CD8-positive, alpha-beta memory T cell (primary cell): ENCODE results near the gene EPB41L1. TPM values are rescaled to one million over a fixed set of nuclear protein-coding genes. Genes with fewer than 3 reads are reported as not detected.

Experiments
- CTCF ChIA-PET: fragments of 350-600 bp; sonication (Branson Sonifier 250); formaldehyde crosslinking; loops from one replicate; lab custom pipeline; 2021; ENCODE audit warnings: antibody characterized with exemption; lab: Charles Lee
- POLR2A ChIA-PET: fragments of 350-600 bp; sonication (Branson Sonifier 250); formaldehyde crosslinking; loops from one replicate; lab custom pipeline; 2021; ENCODE audit warnings: antibody characterized with exemption; lab: Charles Lee
- DNase-seq, 5 donors: peaks; one replicate each; pipeline versions ENCODE4 v3.0.0 to v3.0.0-alpha.2; 2020 to 2022; ENCODE audit warnings: mixed read lengths in 1 of 5
- H3K27ac ChIP-seq: one replicate; pipeline ENCODE4 v1.7.0; 2013; ENCODE audit warnings: low read depth, mild to moderate bottlenecking, low read length, moderate library complexity
- H3K27me3 ChIP-seq: 2 replicates; pipeline ENCODE4 v1.7.0; 2013; ENCODE audit warnings: low read length, mild to moderate bottlenecking; ENCODE audit not compliant: insufficient read depth, poor library complexity, severe bottlenecking
- H3K36me3 ChIP-seq: 2 replicates; pipeline ENCODE4 v1.7.0; 2013; ENCODE audit warnings: mild to moderate bottlenecking, low read length, moderate library complexity; ENCODE audit not compliant: insufficient read depth
- H3K4me1 ChIP-seq: 2 replicates; pipeline ENCODE4 v1.7.0; 2013; ENCODE audit warnings: mild to moderate bottlenecking, low read length, moderate library complexity; ENCODE audit not compliant: insufficient read depth
- H3K4me3 ChIP-seq: 2 replicates; pipeline ENCODE4 v1.7.0; 2013; ENCODE audit warnings: mild to moderate bottlenecking, low read length
- H3K9me3 ChIP-seq: 2 replicates; pipeline ENCODE4 v1.7.0; 2013; ENCODE audit warnings: mild to moderate bottlenecking, low read length
- H3K27ac Mint-ChIP-seq, 8 donors: one replicate each; pipeline ENCODE4 v1.8.0; 2020 to 2021; ENCODE audit warnings: mixed read lengths in 8 of 8, mild to moderate bottlenecking in 6 of 8, inconsistent platforms in 3 of 8, moderate library complexity in 3 of 8
- H3K27me3 Mint-ChIP-seq, 2 donors: one replicate each; pipeline ENCODE4 v1.8.0; 2020 to 2021; ENCODE audit warnings: mixed read lengths in 2 of 2, mild to moderate bottlenecking in 1 of 2, moderate library complexity in 1 of 2
- H3K36me3 Mint-ChIP-seq, 3 donors: one replicate each; pipeline ENCODE4 v1.8.0; 2020 to 2021; ENCODE audit warnings: mixed read lengths in 3 of 3, inconsistent platforms in 1 of 3, mild to moderate bottlenecking in 1 of 3
- H3K4me1 Mint-ChIP-seq, 3 donors: one replicate each; pipeline ENCODE4 v1.8.0; 2020 to 2021; ENCODE audit warnings: mixed read lengths in 3 of 3, inconsistent platforms in 1 of 3, mild to moderate bottlenecking in 1 of 3
- H3K4me3 Mint-ChIP-seq, 7 donors: one replicate each; pipeline ENCODE4 v1.8.0; 2020 to 2021; ENCODE audit warnings: mixed read lengths in 7 of 7, mild to moderate bottlenecking in 6 of 7, moderate library complexity in 4 of 7, inconsistent platforms in 2 of 7
- H3K9me3 Mint-ChIP-seq, 5 donors: one replicate each; pipeline ENCODE4 v1.8.0; 2020 to 2022; ENCODE audit warnings: mixed read lengths in 5 of 5, mild to moderate bottlenecking in 3 of 5, moderate library complexity in 2 of 5, inconsistent platforms in 1 of 5
- polyA plus RNA-seq: library from polyadenylated mRNA; unstranded; fragments of 300-500 nt; fragmentation: Illumina TruSeq; gene quantifications from one replicate; pipeline ENCODE4 v1.2.3, GENCODE V29; 2021
- total RNA-seq, 2 experiments: library from RNA; stranded (reverse); gene quantifications; one replicate each; pipeline ENCODE4 v1.2.3, GENCODE V29; 2021

The EPB41L1 gene
- total and polyA plus RNA-seq, 3 experiments from 2014 or later = 0.29 to 0.35 TPM; not detected in 1

DNA sequence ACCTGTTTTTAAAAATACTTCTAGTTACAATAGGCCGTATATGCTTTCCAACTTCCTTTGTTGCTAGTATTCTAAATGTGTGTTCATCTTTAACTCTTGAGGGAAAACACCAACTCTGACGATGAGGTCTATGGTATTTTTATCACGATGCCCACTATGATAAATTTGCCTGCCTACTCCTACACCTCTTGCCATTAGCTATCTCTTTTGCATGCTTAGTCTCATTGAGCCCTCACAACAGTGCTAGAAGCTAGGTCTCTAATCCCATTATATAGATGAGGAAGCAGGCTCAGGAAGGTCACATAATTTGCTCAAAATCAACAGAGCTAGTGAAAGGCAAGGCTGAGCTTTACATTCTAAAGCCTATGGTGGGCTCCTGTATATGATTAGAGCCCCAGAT, 94.9 kb downstream of the EPB41L1 start:
- POLR2A ChIA-PET = no interaction called here
- Mint-ChIP-seq H3K36me3 (peaks cover 5 to 90% (median 28%) of the 10 kb centered on the region in 3 donors), H3K9me3 (no peaks in the 10 kb centered on the region), H3K27ac (no peak overlapping the region), H3K4me3 (no peak overlapping the region), H3K4me1 (peaks cover 36 to 47% (median 47%) of the 10 kb centered on the region in 3 donors), H3K27me3 (no peaks in the 10 kb centered on the region)
- no peaks in the 10 kb centered on the region for H3K4me1 ChIP-seq
- no peaks in the 10 kb centered on the region for H3K27me3 ChIP-seq
- no peak overlapping the region for H3K4me3 ChIP-seq
- H3K9me3 ChIP-seq = no peaks in the 10 kb centered on the region
- H3K27ac ChIP-seq = no peak overlapping the region
- DNase-seq = no peak
- H3K36me3 ChIP-seq = peaks cover 54% of the 10 kb centered on the region
- CTCF ChIA-PET = no interaction called here

DNA sequence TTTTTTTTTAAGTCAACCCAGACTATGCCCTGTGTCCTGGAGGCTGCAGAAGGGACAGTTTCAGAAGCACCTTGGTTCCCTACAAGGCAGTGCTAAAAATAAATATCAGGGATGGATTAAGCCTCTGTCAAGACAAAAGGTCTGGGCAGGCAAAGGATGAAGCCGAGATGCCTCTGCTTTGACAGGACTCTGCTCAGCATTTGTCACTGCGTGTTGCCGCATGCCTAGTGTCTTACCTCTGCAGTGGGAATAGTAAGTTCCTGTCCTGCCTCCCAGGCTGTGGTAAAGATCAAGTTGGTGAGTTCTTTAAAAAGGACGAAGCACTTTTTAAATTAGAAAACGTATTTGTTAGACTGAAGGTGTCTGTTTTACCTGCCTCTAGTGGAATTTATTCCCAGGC, 96.9 kb downstream of the EPB41L1 start:
- H3K4me3 Mint-ChIP-seq = no peak overlapping the region
- peaks cover 5 to 90% (median 23%) of the 10 kb centered on the region in 3 donors for H3K36me3 Mint-ChIP-seq
- peaks cover 35 to 47% (median 38%) of the 10 kb centered on the region in 3 donors for H3K4me1 Mint-ChIP-seq
- POLR2A ChIA-PET = no interaction called here
- Histone ChIP-seq H3K4me3 (no peak overlapping the region), H3K9me3 (no peaks in the 10 kb centered on the region), H3K4me1 (no peaks in the 10 kb centered on the region), H3K27me3 (no peaks in the 10 kb centered on the region), H3K36me3 (peaks cover 38% of the 10 kb centered on the region), H3K27ac (no peak overlapping the region)
- CTCF ChIA-PET = no interaction called here
- peak overlapping the region in 2 of 8 donors; percentile 61 to 66 for H3K27ac Mint-ChIP-seq
- H3K27me3 Mint-ChIP-seq = no peaks in the 10 kb centered on the region
- no peaks in the 10 kb centered on the region for H3K9me3 Mint-ChIP-seq
- no peak for DNase-seq

GRCh38 chr20:36252511-36252910, 98.0 kb downstream of the EPB41L1 start:
- ChIA-PET CTCF (no interaction called here), POLR2A (no interaction called here)
- Histone ChIP-seq H3K9me3 (no peaks in the 10 kb centered on the region), H3K27me3 (no peaks in the 10 kb centered on the region), H3K27ac (no peak overlapping the region), H3K4me1 (no peaks in the 10 kb centered on the region), H3K36me3 (peaks cover 38% of the 10 kb centered on the region), H3K4me3 (no peak overlapping the region)
- DNase-seq = no peak
- H3K4me1 Mint-ChIP-seq = peaks cover 28 to 42% (median 38%) of the 10 kb centered on the region in 3 donors
- peaks cover 5 to 88% (median 18%) of the 10 kb centered on the region in 3 donors for H3K36me3 Mint-ChIP-seq
- no peak overlapping the region for H3K4me3 Mint-ChIP-seq
- no peaks in the 10 kb centered on the region for H3K27me3 Mint-ChIP-seq
- H3K27ac Mint-ChIP-seq = peak overlapping the region in 4 of 8 donors; percentile 1 to 47 (median 30)
- H3K9me3 Mint-ChIP-seq = no peaks in the 10 kb centered on the region

DNA sequence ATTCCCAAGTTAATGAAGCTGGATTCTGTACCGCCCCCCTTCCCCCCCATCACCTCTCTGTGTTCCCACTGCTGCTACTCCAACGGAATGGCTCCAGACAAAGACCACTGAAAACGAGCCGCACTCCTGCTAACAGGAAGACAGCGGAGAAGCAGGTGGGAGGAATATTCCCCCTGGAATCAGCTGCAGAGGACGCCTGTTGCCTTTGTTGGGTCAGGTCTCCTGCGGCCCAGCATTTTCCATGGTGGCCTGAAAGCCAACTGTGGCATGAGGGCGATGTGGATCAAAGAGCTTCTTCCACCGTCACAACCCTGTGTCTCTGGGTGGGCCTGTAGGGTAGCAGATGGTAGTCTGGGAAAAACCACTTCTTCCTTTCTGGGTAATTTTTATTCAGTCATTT, 98.5 kb downstream of the EPB41L1 start:
- Histone ChIP-seq H3K9me3 (no peaks in the 10 kb centered on the region), H3K4me1 (no peaks in the 10 kb centered on the region), H3K4me3 (no peak overlapping the region), H3K36me3 (peaks cover 38% of the 10 kb centered on the region), H3K27me3 (no peaks in the 10 kb centered on the region), H3K27ac (no peak overlapping the region)
- H3K4me1 Mint-ChIP-seq = peaks cover 25 to 37% (median 34%) of the 10 kb centered on the region in 3 donors
- peak overlapping the region in 1 of 7 donors; percentile 38 for H3K4me3 Mint-ChIP-seq
- no peak overlapping the region for H3K27ac Mint-ChIP-seq
- H3K27me3 Mint-ChIP-seq = no peaks in the 10 kb centered on the region
- peaks cover 1 to 85% (median 15%) of the 10 kb centered on the region in 3 donors for H3K36me3 Mint-ChIP-seq
- H3K9me3 Mint-ChIP-seq = no peaks in the 10 kb centered on the region
- no peak for DNase-seq
- ChIA-PET CTCF (no interaction called here), POLR2A (no interaction called here)

DNA sequence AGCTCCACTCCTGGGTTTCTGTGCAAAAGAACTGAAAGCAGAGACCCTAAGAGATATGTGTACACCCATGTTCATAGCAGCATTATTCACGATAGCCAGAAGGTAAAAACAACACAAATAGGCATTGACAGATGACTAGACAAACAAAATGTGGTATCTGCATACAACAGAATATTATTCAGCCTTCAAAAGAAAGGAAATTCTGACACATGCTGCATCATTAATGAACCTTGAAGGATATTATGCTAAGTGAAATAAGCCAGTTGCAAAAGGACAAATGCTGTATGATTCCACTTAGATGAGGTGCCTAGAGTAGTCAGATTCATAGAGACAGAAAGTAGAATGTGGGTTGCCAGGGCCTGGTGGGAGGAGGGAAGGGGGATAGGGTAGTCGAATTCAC, 99.5 kb downstream of the EPB41L1 start:
- H3K4me1 Mint-ChIP-seq = peaks cover 20 to 27% (median 24%) of the 10 kb centered on the region in 3 donors
- no peak overlapping the region for H3K4me3 ChIP-seq
- H3K9me3 ChIP-seq = no peaks in the 10 kb centered on the region
- H3K27ac ChIP-seq = no peak overlapping the region
- H3K4me1 ChIP-seq = no peaks in the 10 kb centered on the region
- H3K27me3 ChIP-seq = no peaks in the 10 kb centered on the region
- CTCF ChIA-PET = no interaction called here
- POLR2A ChIA-PET = no interaction called here
- no peak overlapping the region for H3K4me3 Mint-ChIP-seq
- H3K36me3 ChIP-seq = peaks cover 31% of the 10 kb centered on the region
- DNase-seq = no peak
- H3K27ac Mint-ChIP-seq = no peak overlapping the region
- peaks cover 0 to 77% (median 11%) of the 10 kb centered on the region in 3 donors for H3K36me3 Mint-ChIP-seq
- H3K27me3 Mint-ChIP-seq = no peaks in the 10 kb centered on the region
- H3K9me3 Mint-ChIP-seq = no peaks in the 10 kb centered on the region

DNA sequence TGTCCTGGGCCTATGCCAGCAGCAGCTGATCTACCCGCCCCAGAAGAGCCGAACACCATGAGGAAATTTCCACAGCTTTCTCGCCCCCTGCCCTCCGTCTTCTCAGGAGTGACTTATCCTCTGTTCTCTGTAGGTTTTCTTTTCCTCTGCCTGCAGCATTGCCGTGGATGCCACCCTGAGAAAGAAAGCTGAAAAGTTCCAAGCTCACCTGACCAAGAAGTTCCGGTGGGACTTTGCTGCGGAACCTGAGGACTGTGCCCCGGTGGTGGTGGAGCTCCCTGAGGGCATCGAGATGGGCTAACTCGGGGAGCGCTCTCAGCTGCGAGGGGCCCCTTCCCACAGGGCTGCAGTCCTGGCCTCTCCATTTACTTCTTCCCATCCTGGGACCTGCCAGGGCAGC, 100.9 kb downstream of the EPB41L1 start:
- CTCF ChIA-PET = no interaction called here
- H3K27me3 Mint-ChIP-seq = no peaks in the 10 kb centered on the region
- H3K4me3 Mint-ChIP-seq = no peak overlapping the region
- peaks cover 0 to 66% (median 7%) of the 10 kb centered on the region in 3 donors for H3K36me3 Mint-ChIP-seq
- DNase-seq = no peak
- no peaks in the 10 kb centered on the region for H3K4me1 ChIP-seq
- H3K36me3 ChIP-seq = peaks cover 29% of the 10 kb centered on the region
- H3K4me3 ChIP-seq = no peak overlapping the region
- no peaks in the 10 kb centered on the region for H3K9me3 Mint-ChIP-seq
- no peaks in the 10 kb centered on the region for H3K9me3 ChIP-seq
- H3K27ac Mint-ChIP-seq = no peak overlapping the region
- no peaks in the 10 kb centered on the region for H3K27me3 ChIP-seq
- POLR2A ChIA-PET = no interaction called here
- no peak overlapping the region for H3K27ac ChIP-seq
- H3K4me1 Mint-ChIP-seq = peaks cover 12 to 17% (median 15%) of the 10 kb centered on the region in 3 donors

- ChIA-PET POLR2A (no interaction called here), CTCF (no interaction called here)
- peaks cover 0 to 32% (median 0%) of the 10 kb centered on the region in 3 donors for H3K36me3 Mint-ChIP-seq
- no peaks in the 10 kb centered on the region for H3K4me1 Mint-ChIP-seq
- H3K4me1 ChIP-seq = no peaks in the 10 kb centered on the region
- no peaks in the 10 kb centered on the region for H3K27me3 ChIP-seq
- H3K4me3 Mint-ChIP-seq = no peak overlapping the region
- no peak overlapping the region for H3K4me3 ChIP-seq
- H3K9me3 ChIP-seq = no peaks in the 10 kb centered on the region
- peaks cover 9% of the 10 kb centered on the region for H3K36me3 ChIP-seq
- H3K27ac Mint-ChIP-seq = no peak overlapping the region
- no peaks in the 10 kb centered on the region for H3K9me3 Mint-ChIP-seq
- no peak for DNase-seq
- no peak overlapping the region for H3K27ac ChIP-seq
- H3K27me3 Mint-ChIP-seq = peaks cover 0 to 2% of the 10 kb centered on the region in 2 donors
Measured at GRCh38 chr20:36259177-36260061, 104.9 kb downstream of the EPB41L1 start.

DNA sequence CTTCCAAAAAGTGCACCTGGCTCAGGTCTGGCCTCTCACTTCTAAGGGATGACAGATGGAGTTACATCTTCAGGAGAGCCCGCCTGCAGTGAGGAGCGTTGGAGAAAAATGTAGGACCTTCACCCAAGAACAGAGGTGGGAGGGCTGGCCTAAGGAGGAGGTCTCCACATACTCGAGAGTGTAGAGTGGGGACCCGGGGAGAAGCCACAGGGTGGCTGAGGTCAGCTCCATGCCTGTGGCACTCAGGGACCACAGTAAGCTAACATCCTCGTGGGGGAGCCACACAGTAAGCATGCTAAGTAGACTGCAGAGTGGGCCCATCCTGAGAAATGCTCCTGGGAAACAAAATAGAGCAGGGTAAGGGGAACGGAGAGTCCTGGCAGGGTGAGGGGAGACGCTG, 105.8 kb downstream of the EPB41L1 start:
- DNase-seq = no peak
- Histone ChIP-seq H3K9me3 (no peaks in the 10 kb centered on the region), H3K27me3 (no peaks in the 10 kb centered on the region), H3K4me1 (no peaks in the 10 kb centered on the region), H3K36me3 (peaks cover 9% of the 10 kb centered on the region), H3K27ac (no peak overlapping the region), H3K4me3 (no peak overlapping the region)
- CTCF ChIA-PET = no interaction called here
- Mint-ChIP-seq H3K4me1 (no peaks in the 10 kb centered on the region), H3K4me3 (no peak overlapping the region), H3K36me3 (peaks cover 0 to 24% (median 0%) of the 10 kb centered on the region in 3 donors), H3K27me3 (peaks cover 0 to 3% of the 10 kb centered on the region in 2 donors), H3K27ac (peak overlapping the region in 1 of 8 donors; percentile 18), H3K9me3 (no peaks in the 10 kb centered on the region)
- POLR2A ChIA-PET = no interaction called here
